DMS114 treated with DMSO at 0.1 percent for 48 hours (cell line): Measurements from ENCODE around the gene ZFAND3.
"Not testable (repeated sequence)": the region's sequence is repeated elsewhere in the genome, so short reads cannot be mapped to it uniquely, and the experiment has no call there.

Experiments used
- DNase-seq: peaks from one replicate; lab custom pipeline; 2025; ENCODE audit not compliant: unreplicated experiment; lab: John Stamatoyannopoulos, UW

Gene ZFAND3

DNA sequence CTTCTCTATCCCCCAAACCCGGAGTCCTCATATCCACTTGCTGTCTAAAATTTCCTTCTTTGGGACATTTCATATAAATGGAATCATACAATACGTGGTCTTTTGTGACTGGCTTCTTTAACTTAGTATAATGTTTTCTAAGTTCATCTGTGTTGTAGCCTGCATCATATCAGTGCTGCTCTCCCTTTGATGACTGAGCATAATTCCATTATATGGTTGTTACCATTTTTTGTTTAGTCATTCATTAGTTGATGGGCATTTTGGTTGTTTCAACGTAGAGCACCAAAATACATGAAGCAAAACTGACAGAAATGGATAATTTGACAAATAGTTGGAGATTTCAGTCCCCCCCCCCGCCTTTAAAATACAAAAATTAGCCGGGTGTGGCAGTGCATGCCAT lies 71.5 kb downstream of the ZFAND3 start:
- no peak for DNase-seq

DNA sequence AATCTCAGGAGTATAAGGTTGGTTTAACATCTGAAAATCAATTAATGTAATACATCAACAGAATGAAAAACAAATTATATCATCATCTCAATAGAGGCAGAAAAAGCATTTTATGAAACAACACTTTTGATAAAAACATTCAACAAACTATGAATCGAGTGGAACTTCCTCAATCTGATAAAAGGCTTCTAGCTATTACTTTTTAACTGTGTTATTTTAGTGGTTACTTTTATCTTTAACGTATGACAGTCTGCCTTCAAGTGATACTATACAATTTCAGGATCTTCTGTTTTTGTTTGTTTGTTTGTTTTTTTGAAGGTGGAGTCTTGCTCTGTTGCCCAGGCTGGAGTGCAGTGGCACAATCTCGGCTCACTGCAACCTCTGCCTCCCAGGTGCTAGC lies 73.7 kb downstream of the ZFAND3 start:
- no peak for DNase-seq

GRCh38 chr6:37893734-37894133 lies 74.2 kb downstream of the ZFAND3 start:
- DNase-seq: not testable (repeated sequence)

DNA sequence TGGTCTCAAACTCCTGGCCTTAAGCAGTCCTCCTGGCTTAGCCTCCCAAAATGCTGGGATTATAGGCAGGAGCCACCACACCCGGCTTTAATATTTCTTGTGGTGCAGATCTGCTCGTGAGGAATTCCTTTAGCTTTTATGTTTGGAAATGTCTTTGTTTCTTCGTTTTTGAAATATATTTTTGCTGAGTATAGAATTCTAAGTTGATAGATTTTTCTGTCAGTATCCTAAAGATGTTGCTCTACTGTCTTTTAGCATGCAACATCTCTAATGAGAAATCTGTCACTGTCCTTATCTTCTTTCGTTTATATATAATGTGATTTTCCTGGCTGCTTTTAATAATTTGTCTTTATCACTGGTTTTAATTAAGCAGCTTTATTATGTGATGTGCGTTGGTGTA lies 75.1 kb downstream of the ZFAND3 start:
- DNase-seq: no peak

DNA sequence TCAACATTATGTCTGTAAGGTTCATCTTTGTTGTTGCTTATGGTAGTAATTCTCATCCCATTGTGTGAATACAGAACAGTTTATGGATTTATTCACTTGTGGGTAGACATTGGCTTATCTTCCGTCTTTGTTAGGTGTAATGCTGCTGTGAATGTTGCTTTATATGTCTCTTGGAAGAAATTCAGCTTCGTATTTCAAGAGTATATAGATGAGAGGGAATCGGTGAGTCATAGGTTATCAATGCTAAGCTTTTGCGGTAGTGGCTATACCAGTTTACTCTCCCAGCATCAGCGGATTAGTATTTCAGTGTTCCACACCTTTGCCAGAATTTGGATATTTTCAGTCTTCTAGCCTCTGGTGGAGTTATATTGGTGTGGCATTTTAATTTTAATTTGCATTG lies 77.8 kb downstream of the ZFAND3 start:
- DNase-seq: no peak

- DNase-seq: no peak
Measured at GRCh38 chr6:37897818-37898515, 78.4 kb downstream of the ZFAND3 start.

DNA sequence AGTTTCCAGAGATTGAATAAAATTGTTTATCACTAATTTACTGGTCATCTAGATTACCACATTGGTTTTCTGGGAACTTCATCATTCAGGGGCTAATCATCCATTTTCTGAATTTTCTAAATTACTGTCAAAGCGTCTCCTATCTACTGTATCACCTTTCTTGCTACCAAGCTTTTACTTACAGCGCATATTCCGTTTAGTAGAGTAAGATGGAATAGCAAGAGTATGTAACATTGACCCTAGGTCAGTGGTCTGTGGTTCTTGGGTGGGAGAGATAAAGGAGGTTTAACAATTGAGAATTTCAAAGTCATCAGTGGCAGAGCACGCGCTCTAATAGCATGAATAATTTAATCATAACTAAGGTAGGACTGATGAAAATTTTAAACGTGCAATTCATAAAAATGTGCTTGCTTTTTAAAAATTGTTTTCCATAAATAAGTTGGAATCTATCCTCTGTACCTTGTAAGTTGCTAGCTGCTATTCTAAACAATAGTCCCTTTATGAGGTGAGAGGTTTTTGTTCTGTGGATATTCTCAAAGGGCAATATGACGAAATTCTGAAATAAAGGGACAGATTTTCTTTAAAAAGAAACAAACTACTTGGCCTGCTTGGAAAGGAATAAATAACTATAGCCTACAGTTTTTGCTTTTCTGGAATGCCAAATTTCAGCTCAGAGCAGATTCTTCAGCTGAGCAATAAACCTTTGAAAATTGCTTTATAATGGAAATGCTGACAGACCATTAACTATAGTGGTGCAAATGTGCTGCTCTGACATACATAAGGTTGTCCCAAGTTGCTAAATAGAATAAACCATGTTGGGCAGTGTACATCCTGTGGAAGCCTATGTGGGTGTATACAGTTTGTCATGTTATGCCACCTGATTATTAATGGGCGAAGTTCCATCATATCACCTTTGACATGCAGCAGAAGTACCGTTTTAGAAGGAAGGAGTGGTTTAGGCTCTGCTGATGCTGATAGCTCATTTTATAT lies 84.1 kb downstream of the ZFAND3 start:
- no peak for DNase-seq

GRCh38 chr6:37904590-37904989 lies 85.1 kb downstream of the ZFAND3 start:
- no peak for DNase-seq

GRCh38 chr6:37906121-37906520 lies 86.6 kb downstream of the ZFAND3 start:
- no peak for DNase-seq

- no peak for DNase-seq
Measured at GRCh38 chr6:37910998-37911397, 91.5 kb downstream of the ZFAND3 start.

GRCh38 chr6:37913210-37913609 lies 93.7 kb downstream of the ZFAND3 start:
- DNase-seq: no peak

- no peak for DNase-seq
Measured at GRCh38 chr6:37915463-37915862, 95.9 kb downstream of the ZFAND3 start.

DNA sequence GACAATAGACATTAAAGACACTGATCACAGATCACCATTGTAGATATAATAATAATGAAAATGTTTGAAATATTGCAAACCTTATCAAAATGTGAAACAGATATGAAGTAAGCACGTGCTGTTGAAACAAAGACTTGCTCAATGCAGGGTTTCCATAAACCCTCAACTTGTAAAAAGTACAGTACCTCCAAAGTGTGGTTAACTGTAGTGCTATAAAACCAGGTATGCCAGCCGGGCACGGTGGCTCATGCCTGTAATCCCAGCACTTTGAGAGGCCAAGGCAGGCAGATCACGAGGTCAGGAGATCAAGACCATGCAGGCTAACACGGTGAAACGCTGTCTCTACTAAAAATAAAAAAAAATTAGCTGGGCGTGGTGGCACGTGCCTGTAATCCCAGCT lies 96.6 kb downstream of the ZFAND3 start:
- no peak for DNase-seq

DNA sequence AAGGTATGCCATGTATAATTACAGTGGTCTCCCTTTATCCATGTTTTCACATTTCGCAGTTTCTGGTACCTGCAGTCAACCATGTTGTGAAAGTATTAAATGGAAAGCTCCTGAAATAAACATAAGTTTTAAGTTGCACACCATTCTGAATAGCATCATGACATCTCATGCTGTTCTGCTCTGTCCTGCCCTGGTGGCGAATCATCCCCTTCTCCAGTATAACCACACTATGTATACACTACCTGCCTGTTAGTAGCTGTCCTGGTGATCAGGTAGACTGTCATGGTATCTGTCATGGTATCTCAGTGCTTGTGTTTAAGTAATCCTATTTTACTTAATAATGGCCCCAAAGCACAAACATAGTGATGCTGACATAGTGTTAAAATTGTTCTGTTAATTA lies 97.1 kb downstream of the ZFAND3 start:
- DNase-seq: no peak

DNA sequence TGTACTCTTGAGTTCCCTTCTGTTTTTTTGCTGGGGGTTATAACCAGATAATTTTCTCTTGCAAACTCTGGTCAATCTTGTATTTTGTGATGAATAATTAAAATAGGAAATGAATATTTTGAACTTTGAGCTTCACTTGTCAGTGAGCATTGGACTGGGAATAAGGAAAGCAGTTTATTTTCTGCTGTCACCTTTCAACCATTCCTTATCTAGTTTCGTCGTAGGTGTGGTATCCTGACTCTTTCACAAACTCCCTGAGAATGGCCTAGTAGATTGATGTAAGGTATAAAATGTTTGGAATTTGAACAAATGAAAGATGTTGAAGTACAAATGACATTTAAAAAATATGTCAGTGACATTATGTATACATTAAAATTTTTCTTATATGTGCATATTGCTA lies 98.0 kb downstream of the ZFAND3 start:
- DNase-seq: no peak

GRCh38 chr6:37919417-37920157 lies 100.1 kb downstream of the ZFAND3 start:
- DNase-seq: no peak

GRCh38 chr6:37920667-37921066 lies 101.1 kb downstream of the ZFAND3 start:
- DNase-seq: no peak

GRCh38 chr6:37922563-37922962 lies 103.0 kb downstream of the ZFAND3 start:
- no peak for DNase-seq

DNA sequence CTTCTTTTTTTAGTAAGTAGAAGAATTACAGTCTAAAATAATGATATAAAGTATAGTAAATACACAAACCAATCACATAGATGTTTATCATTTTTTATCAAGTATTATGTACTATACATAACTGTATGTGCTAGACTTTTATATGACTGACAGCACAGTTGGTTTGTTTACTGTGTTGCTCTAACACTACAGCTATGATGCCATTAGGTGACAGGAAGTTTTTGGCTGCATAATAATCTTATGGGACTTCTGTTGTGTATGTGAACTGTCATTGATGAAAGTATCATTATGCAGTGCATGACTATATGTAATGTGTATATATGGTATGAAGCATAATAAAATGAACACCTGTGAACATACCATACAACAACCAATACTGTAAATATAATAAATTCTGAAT lies 104.0 kb downstream of the ZFAND3 start:
- no peak for DNase-seq

DNA sequence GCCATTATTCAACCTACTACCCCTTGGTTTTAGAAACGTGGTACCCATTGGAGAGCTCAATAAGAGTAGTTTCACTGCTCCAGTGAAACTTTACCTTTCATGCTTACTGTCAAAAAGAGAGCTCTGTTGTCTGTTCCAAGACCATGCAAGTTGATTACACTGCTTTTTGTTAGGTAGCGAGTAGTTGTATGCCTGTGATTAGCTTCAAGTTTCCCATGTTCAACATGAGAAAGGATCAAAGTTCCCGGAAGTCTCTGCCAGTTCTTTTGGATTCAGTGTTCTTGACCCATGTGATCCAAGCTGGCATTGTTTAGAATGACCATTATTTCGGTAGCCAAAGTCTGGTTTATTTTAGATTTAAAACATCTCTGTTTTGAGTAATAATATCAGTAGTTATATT lies 107.1 kb downstream of the ZFAND3 start:
- DNase-seq: no peak

DNA sequence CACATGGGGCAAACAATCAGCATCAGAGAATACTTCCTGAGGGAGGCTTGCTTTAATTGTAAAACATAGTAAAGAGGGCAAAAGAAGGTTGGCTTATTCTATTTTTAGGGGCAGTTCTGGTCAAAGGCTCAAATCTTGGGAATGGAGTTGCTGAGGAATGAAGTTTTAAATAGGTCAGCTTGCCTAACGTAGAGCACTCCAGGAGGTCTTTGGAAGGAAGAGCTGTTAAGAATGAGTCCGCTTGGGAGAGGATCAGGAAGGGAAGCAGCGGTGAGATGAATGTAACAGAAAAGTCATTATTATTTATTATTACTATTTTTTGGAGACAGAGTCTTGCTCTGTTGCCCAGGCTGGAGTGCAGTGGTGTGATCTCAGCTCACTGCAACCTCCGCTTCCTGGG lies 108.7 kb downstream of the ZFAND3 start:
- DNase-seq: no peak
